IPS DF 4.7 (cell line): ENCODE data around the gene JUNB.
"Not testable (repeated sequence)": the region's sequence is repeated elsewhere in the genome, so short reads cannot be mapped to it uniquely, and the experiment has no call there.

Experiments
- DNase-seq: peaks from one replicate; pipeline ENCODE4 v3.0.0-alpha.2; 2013; ENCODE audit warnings: low spot score; ENCODE audit errors: extremely low read depth

JUNB gene

DNA sequence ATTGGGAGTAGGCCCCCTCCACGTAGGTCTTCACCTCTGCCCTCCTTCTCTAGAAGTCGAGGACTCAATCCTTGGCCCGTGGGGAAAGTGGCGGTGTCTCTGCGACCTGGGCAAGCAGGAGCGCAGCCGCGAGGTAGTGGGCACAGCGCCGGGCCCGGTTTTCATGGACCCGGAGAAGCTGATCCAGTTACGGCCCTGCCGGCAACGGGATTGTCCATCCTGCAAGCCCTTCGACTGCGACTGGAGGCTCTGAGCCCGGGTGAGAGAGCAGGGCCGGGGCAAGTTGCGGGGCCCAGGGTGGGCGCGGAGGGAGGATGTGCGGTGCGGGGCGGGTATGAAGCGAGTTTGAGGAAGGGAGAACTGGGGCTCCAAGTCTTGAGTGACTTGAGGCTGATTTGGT lies 12.8 kb downstream of the JUNB start:
- no peak for DNase-seq

- no peak for DNase-seq
These were observed 15.2 kb downstream of the JUNB start, which contains the start of gene RNASEH2A for GRCh38 chr19:12806242-12807081. Gene RNASEH2A (plus strand): TSS chr19:12806584. CDS start chr19:12806674, 90 bp downstream.

DNA sequence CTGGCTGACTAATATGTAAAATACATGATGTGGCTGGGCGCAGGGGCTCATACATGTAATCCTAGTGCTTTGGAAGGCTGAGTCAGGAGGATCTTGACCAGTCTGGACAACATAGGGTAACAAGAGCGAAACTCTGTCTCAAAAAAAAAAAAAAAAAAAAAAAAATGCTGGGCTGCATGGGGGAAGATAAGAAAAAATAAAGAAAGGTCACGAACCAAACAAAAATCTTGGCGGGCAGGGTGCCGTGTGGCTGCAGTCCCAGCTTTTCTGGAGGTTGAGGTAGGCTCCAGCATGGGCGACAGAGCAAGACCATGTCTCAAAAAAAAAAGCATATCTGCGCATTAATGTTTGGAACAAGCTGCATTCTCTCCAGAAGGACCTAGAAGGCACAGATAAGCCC lies 23.8 kb downstream of the JUNB start:
- DNase-seq, result no peak

- DNase-seq, result not testable (repeated sequence)
These were observed 25.9 kb downstream of the JUNB start for GRCh38 chr19:12817188-12817587.

DNA sequence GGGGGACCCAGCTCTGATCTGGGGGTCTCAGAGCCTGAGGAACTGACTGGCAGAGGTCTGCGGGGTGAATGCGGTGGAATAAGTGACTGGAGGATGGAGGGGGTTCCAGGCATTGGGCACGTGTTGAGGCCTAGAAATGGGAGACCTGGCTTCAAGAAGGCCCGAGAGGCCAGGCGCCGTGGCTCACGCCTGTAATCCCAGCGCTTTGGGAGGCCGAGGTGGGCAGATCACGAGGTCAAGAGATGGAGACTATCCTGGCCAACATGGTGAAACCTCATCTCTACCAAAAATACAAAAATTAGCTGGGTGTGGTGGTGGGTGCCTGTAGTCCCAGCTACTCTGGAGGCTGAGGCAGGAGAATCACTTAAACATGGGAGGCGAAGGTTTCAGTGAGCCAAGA lies 26.5 kb downstream of the JUNB start:
- DNase-seq, result not testable (repeated sequence)

DNA sequence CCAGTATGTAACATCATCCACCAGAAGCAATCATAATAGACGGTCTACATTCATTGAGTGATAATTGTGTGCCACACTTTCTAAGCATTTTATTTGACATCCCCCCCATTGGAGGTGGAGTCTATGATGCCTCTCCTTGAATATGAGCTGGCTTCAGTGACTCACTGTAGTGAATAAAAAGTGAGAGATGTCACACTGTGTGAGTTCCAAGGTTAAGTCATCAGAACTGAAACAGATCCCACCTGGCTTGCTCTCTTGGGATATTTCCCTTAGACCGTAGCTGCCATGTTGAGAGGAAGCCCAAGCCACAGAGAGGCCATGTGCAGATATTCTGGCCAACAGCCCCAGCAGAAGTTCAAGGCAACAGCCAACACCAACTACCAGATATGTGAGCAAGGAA lies 30.5 kb downstream of the JUNB start:
- no peak for DNase-seq

- no peak for DNase-seq
These were observed 34.2 kb downstream of the JUNB start for GRCh38 chr19:12825254-12826131.

- no peak for DNase-seq
These were observed 37.2 kb downstream of the JUNB start for GRCh38 chr19:12828494-12828893.

GRCh38 chr19:12833418-12833737 lies 42.1 kb downstream of the JUNB start:
- no peak for DNase-seq

DNA sequence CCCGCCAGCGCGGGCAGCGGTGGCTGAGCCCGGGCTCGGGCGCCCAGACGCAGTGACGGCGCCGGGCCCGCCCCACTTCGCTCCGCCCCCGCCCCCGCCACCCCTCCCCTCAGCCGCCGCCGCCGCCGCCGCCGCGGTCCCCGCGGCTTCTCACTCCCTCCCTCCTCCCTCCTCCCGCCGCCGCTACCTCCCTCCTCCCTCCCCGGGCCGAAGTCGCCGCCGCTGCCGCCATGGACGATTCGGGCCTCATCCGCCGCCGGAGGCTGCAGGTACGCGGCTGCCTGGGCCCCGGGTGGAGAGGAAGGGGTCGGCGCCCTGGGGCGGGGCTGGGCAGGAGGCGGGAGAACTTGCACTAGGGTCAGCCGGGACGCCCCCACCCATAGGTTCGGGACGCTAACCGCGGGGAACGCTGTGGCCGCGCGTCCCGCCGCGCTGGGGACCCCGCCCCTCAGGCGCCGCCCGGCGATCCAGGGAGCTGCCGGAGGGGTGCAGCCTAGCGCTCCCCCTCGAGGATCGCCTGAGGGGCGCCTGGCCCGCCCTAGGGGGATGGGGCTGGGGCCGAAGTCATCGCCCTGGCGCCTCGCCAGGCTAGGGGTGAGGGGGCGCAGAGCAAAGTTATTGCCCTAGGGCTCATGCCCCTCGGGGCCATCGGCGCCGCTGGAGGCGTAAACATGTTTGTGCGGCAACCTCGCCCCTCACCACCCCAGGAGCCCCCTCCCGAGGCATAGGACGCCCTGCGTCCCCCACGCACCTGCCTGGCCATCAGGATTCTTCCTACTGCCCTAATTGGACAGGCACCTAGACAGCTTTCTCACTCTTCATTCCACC lies 42.7 kb downstream of the JUNB start:
- no peak for DNase-seq

DNA sequence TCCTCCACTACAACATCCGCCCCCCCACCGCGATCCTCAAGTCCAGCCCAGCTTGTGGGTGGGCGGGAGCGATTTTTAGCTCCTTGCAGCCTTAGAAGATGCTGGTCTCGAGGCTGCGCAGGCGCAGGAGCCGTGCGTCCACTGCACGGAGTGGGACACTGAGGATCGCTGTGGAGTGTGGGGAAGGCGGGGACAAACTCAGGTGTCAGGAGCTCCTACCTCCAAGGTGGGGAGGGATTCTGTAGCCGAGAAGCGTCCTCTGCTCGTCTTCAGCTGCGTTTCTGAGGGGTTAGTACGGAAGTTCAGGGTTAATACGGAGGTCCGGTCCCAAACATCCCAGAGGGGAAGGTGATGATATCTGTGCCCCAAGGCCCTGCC lies 43.3 kb downstream of the JUNB start, which contains the start of gene RTBDN:
RTBDN (minus strand) TSS at position 14 of the 378 bp plus-strand sequence. CDS start 4,600 bp downstream, outside the sequence.
- no peak for DNase-seq

- DNase-seq, result no peak
These were observed 43.9 kb downstream of the JUNB start for GRCh38 chr19:12834976-12835757.

- DNase-seq, result no peak
These were observed 45.2 kb downstream of the JUNB start for GRCh38 chr19:12836529-12836863.

DNA sequence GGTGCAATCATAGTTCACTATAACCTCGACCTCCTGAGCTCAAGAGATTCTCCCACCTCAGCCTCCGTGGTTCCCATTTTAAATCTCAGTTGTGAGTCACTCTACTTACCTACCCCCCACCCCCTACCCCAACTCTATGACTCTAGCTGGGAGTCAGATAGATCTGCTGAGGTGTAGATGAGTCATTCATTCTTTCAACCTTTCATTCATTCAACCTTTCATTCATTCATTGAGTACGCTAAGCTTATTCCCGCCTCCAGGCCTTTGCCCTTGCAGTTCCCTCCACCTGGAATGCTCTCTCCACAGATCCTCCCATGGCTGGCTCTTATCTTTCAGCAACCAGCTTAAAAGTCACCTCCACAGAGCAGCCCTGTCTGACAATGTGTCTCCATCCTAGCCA lies 45.9 kb downstream of the JUNB start:
- DNase-seq, result no peak

DNA sequence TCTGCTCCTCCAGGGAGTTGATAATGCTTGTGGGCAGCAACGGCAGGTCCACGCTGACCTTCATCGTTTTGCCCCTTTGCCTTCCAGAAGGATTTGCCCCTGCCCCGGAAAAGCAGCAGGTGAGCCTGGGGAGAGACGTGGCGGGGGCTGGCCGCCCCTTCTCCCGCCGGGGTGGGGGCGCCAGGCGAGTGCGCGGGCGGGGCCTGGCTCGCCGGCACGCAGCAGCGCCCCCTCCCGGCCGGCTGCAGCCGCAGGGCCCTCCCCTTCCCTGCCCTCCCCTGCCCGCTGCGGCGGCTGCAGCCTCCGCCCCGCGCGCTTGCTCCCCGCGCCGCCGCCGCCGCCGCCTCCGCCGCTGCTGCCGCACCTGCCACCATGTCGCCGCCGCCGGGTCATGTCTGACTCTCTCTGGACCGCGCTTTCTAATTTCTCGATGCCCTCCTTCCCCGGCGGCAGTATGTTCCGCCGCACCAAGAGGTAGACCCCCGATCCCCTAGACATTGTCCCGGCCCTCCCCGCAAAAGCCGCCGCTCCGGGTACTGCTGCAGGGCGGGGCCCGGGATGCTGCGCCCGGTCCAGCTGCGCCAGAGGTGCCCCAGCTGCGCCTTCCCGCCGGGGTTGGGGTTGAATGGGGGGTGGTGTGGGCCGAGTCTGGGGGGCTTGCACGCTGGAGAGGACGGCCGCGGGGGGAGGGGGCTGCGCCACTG lies 47.0 kb downstream of the JUNB start, which contains the start of gene MAST1:
MAST1 (plus strand) TSS at position 334 of the 704 bp plus-strand sequence; CDS start at position 392, 58 bp downstream.
- DNase-seq, result no peak

DNA sequence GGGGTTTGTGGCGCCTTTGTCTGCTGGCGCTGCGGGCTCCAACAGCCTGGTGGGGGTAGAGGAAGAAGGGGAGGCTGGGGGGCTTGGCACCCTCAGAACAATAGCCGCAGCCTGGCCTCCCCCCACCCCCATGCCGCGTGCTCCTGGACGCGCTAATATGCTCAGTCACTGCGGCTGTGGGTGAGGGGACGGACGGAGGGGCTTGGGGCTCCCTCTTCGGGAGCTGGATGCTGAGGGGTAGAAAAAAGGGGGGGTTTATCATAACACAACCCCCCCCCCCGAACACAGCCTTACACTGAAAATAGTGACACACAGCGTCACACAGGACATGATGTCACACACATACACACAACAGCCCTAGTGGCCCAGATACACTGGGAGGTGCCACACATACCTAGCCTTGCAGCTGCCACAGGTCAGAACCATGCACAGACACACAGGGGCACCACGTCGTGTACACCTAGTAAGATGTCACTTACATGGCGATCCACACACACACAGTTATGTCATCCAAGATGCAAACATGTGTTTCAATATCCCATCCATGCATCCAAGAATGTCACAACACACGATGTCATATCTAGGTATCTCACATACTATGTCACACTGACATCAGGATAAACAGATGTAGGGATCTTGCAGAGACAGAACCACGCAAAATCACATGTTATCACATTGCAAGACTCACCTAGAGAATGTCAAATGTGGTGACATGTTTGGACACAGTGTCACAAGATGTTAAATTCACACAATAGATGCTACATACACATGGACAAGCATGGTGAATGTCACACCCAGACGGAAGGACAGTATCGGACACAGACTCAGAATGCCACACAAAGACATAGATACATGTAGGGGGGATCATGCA lies 47.8 kb downstream of the JUNB start:
- no peak for DNase-seq

DNA sequence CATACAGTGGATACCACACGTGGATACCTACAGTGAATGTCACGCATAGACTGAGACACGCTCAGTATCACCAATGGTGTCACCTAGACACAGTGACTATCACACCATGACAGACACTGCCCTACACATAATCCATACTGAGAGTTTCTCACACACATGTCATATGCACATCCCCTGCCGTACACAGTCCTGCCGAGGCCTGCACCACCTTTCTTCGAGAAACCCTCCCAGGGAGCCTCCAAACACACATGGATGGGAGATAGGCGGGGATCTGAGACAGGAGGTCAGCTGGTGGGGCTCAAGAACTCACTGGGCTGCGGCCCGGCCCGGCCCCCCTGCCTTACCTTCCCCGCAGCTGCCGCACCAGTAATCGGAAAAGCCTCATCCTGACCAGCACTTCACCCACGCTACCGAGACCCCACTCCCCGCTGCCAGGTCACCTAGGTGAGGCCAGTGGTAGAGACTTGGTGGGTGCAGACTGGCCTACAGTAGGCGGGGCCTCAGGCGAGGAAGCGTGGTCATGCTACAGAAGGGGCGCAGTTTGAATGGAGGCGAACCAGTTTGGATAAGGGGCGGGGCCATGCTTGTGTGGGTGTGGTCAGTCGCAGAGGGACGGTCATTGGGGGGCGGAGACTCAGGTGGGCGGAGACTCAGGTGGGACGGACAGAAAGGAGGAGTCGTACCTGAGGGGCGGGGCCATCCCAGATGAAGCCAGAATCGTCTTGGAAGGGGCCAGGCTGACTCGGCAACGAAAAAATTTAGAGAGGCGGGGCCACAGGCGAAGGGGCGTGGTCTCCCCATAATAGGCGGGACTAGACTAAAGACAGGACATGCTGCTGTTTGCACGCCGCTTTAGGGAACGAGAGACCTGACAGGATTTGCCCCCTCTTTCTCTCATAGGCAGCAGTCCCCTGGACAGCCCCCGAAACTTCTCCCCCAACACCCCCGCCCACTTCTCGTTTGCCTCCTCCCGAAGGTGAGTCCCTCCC lies 49.1 kb downstream of the JUNB start:
- no peak for DNase-seq

DNA sequence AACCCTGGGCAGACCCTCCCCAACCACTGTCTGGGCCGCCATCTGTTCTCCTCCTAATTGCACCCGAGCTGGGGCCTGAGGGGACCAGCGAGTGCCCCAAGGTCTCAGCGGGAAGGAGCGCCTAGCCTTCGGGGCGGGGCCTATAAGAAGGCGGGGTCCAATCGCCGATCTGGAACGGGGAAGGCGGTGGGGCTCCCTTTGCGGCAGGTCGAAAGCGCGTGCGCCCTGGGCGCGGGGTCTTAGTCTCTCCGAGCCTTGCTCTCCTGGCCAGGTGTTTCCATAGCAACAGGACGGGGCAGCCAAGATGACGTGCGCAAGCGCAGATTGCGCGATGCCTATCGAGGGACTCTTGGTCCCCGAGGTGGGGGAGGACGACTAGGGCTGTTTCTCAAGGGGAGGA lies 49.8 kb downstream of the JUNB start:
- no peak for DNase-seq
